CD14-positive monocyte (primary cell): ENCODE results near the gene SPATA13. TPM values are rescaled to one million over a fixed set of nuclear protein-coding genes. Genes with fewer than 3 reads are reported as not detected.
A peak's percentile ranks its signal among the peaks of the same experiment; 100 is the strongest.

ENCODE experiments used
- DNase-seq, 3 donors: peaks; one replicate each; pipeline ENCODE4 v3.0.0-alpha.2; 2011 to 2022
- H2AFZ ChIP-seq: 2 replicates; pipeline ENCODE4 v1.6.0; 2012; ENCODE audit warnings: mild to moderate bottlenecking, low read depth, low read length, inconsistent platforms; ENCODE audit not compliant: insufficient read depth, poor library complexity, severe bottlenecking
- H3K27ac ChIP-seq, 2 donors: 1 replicate in 1 of 2; 2 replicates in 1 of 2; pipeline ENCODE4 v1.5.1; 2012 to 2013; ENCODE audit warnings: low read length in 2 of 2, control low read depth in 1 of 2, inconsistent platforms in 1 of 2, low read depth in 1 of 2, mild to moderate bottlenecking in 1 of 2
- H3K27me3 ChIP-seq, 2 donors: one replicate each; pipeline versions ENCODE4 v1.6.0 to v1.6.1; 2011 to 2013; ENCODE audit warnings: low read length in 2 of 2; ENCODE audit not compliant: control insufficient read depth in 2 of 2, insufficient read depth in 2 of 2
- H3K36me3 ChIP-seq, 2 donors: replicated peaks in 1 of 2; 1 replicate in 1 of 2; 2 replicates in 1 of 2; pipeline versions ENCODE4 v1.5.1 to v1.6.1; 2012 to 2013; ENCODE audit warnings: low read length in 2 of 2, control low read depth in 1 of 2, inconsistent platforms in 1 of 2, mild to moderate bottlenecking in 1 of 2; ENCODE audit not compliant: insufficient read depth in 2 of 2, control insufficient read depth in 1 of 2
- H3K4me1 ChIP-seq, 2 donors: 1 replicate in 1 of 2; 2 replicates in 1 of 2; pipeline versions ENCODE4 v1.5.1 to v1.6.1; 2012 to 2013; ENCODE audit warnings: low read length in 2 of 2, control low read depth in 1 of 2, inconsistent platforms in 1 of 2, mild to moderate bottlenecking in 1 of 2, moderate library complexity in 1 of 2; ENCODE audit not compliant: insufficient read depth in 2 of 2, control insufficient read depth in 1 of 2
- H3K4me2 ChIP-seq: replicated peaks from 2 replicates; pipeline ENCODE3; 2012; ENCODE audit warnings: low read length, moderate library complexity, mild to moderate bottlenecking; ENCODE audit not compliant: poor library complexity, severe bottlenecking; ENCODE audit errors: extremely low read depth
- H3K4me3 ChIP-seq, 3 experiments: fragments of 200-600 bp in 1 of 3; sonication (generic) in 1 of 3; replicated peaks in 1 of 3; 1 replicate in 2 of 3; 2 replicates in 1 of 3; pipeline ENCODE4 v1.5.1; 2011 to 2013; ENCODE audit warnings: low read length in 3 of 3, mild to moderate bottlenecking in 3 of 3, control low read depth in 2 of 3, low read depth in 2 of 3, inconsistent platforms in 1 of 3, moderate library complexity in 1 of 3
- H3K79me2 ChIP-seq: 2 replicates; pipeline ENCODE4 v1.6.0; 2012; ENCODE audit warnings: mild to moderate bottlenecking, control low read depth, inconsistent platforms, low read length, moderate library complexity; ENCODE audit not compliant: insufficient read depth
- H3K9ac ChIP-seq: 2 replicates; pipeline ENCODE4 v1.6.0; 2017; ENCODE audit warnings: low read length, mild to moderate bottlenecking; ENCODE audit not compliant: insufficient read depth, poor library complexity, severe bottlenecking
- H3K9me3 ChIP-seq, 2 donors: replicated peaks in 1 of 2; 1 replicate in 1 of 2; 2 replicates in 1 of 2; pipeline versions ENCODE4 v1.5.1 to v1.6.1; 2012 to 2013; ENCODE audit warnings: low read length in 2 of 2, control low read depth in 1 of 2; ENCODE audit not compliant: control insufficient read depth in 1 of 2, insufficient read depth in 1 of 2
- H4K20me1 ChIP-seq: 2 replicates; pipeline ENCODE4 v1.6.0; 2012; ENCODE audit warnings: mild to moderate bottlenecking, low read length, control low read depth, moderate library complexity; ENCODE audit not compliant: insufficient read depth
- H3K27ac Mint-ChIP-seq, 7 donors: one replicate each; pipeline ENCODE4 v1.8.0; 2020; ENCODE audit warnings: mild to moderate bottlenecking in 7 of 7, mixed read lengths in 7 of 7, moderate library complexity in 6 of 7, inconsistent platforms in 2 of 7
- H3K27me3 Mint-ChIP-seq, 3 donors: one replicate each; pipeline ENCODE4 v1.8.0; 2021 to 2022; ENCODE audit warnings: low read depth in 3 of 3, mild to moderate bottlenecking in 3 of 3, mixed read lengths in 3 of 3, moderate library complexity in 3 of 3, inconsistent platforms in 1 of 3
- H3K36me3 Mint-ChIP-seq, 2 donors: one replicate each; pipeline ENCODE4 v1.8.0; 2020; ENCODE audit warnings: mixed read lengths in 2 of 2, inconsistent platforms in 1 of 2, mild to moderate bottlenecking in 1 of 2
- H3K4me1 Mint-ChIP-seq: one replicate; pipeline ENCODE4 v1.8.0; 2020; ENCODE audit warnings: mild to moderate bottlenecking, mixed read lengths
- H3K4me3 Mint-ChIP-seq, 2 donors: one replicate each; pipeline ENCODE4 v1.8.0; 2020; ENCODE audit warnings: mild to moderate bottlenecking in 2 of 2, mixed read lengths in 2 of 2, moderate library complexity in 1 of 2
- H3K9me3 Mint-ChIP-seq, 7 donors: one replicate each; pipeline ENCODE4 v1.8.0; 2020 to 2022; ENCODE audit warnings: mixed read lengths in 7 of 7, mild to moderate bottlenecking in 6 of 7, moderate library complexity in 6 of 7, inconsistent platforms in 2 of 7
- CTCF ChIP-seq: fragments of 200-600 bp; IDR thresholded peaks from one replicate; pipeline ENCODE4 v1.8.0; 2022; ENCODE audit warnings: antibody characterized with exemption, mild to moderate bottlenecking
- WGBS: methylation state at CpG from one replicate; pipeline ENCODE4 v1.1.5; 2013; ENCODE audit warnings: missing lambda C conversion rate; ENCODE audit not compliant: insufficient coverage; 5-methylcytosine and 5-hydroxymethylcytosine counted together
- intact Hi-C, 2 donors: fragments of 100-400 bp; cut with micrococcal nuclease; formaldehyde crosslinking; loops; one replicate each; pipeline versions ENCODE4 v1.15.0 to v1.15.1; 2023
- polyA plus RNA-seq, 3 donors: library from polyadenylated mRNA; depleted of rRNA in 1 of 3; unstranded in 2 of 3; stranded (reverse) in 1 of 3; fragments of 300-500 nt in 2 of 3; fragments of >200 nt in 1 of 3; fragmentation: Illumina TruSeq in 2 of 3; gene quantifications; 1 replicate in 2 of 3; 2 replicates in 1 of 3; pipeline ENCODE4 v1.2.3, GENCODE V29; 2012 to 2021

The SPATA13 gene
- polyA plus RNA-seq, 3 donors = 9.3 to 44.7 (median 11.6) TPM

GRCh38 chr13:24271601-24272451, 111.3 kb downstream of the SPATA13 start:
- Mint-ChIP-seq H3K9me3 (peaks cover 0 to 2% (median 0%) of the 10 kb centered on the region in 7 donors), H3K4me3 (peak overlapping the region; percentile 99 to 100), H3K27ac (peak overlapping the region; percentile 98 to 100 (median 99)), H3K4me1 (peaks cover 67% of the 10 kb centered on the region), H3K27me3 (peaks cover 0 to 7% (median 6%) of the 10 kb centered on the region in 3 donors), H3K36me3 (peaks cover 26 to 28% of the 10 kb centered on the region in 2 donors)
- peak; percentile 63 to 66 (median 66) for DNase-seq
- no peak overlapping the region for H2AFZ ChIP-seq
- H3K9ac ChIP-seq = peak overlapping the region; percentile 85
- no peak for TF ChIP-seq CTCF
- H3K27ac ChIP-seq = peak overlapping the region; percentile 86 to 98
- intact Hi-C loops = loop anchor here (2.0 kb wide), 1 partner anchor 17 kb away; no protein-coding TSS in a partner anchor
- no peaks in the 10 kb centered on the region for H3K9me3 ChIP-seq
- H3K4me1 ChIP-seq = peaks cover 63 to 83% of the 10 kb centered on the region in 2 donors
- H3K36me3 ChIP-seq = no peaks in the 10 kb centered on the region
- H3K4me3 ChIP-seq = peak overlapping the region; percentile 55 to 89 (median 58)
- H4K20me1 ChIP-seq = peaks cover 15% of the 10 kb centered on the region
- 0% methylated on average over 22 of the region's 25 CpGs for WGBS
- H3K4me2 ChIP-seq = peak overlapping the region; percentile 90
- H3K79me2 ChIP-seq = peaks cover 62% of the 10 kb centered on the region
- H3K27me3 ChIP-seq = no peaks in the 10 kb centered on the region

- Histone ChIP-seq H3K4me1 (peaks cover 62 to 82% of the 10 kb centered on the region in 2 donors), H3K36me3 (no peaks in the 10 kb centered on the region), H3K9me3 (no peaks in the 10 kb centered on the region), H2AFZ (no peak overlapping the region), H3K9ac (peak overlapping the region; percentile 85), H4K20me1 (peaks cover 15% of the 10 kb centered on the region), H3K79me2 (peaks cover 70% of the 10 kb centered on the region), H3K27ac (peak overlapping the region; percentile 86 to 98), H3K4me2 (peak overlapping the region; percentile 90), H3K4me3 (peak overlapping the region; percentile 55 to 89 (median 58)), H3K27me3 (no peaks in the 10 kb centered on the region)
- Mint-ChIP-seq H3K36me3 (peaks cover 26 to 29% of the 10 kb centered on the region in 2 donors), H3K4me3 (peak overlapping the region; percentile 99 to 100), H3K27ac (peak overlapping the region; percentile 98 to 100 (median 99)), H3K9me3 (peaks cover 0 to 2% (median 0%) of the 10 kb centered on the region in 7 donors), H3K4me1 (peaks cover 63% of the 10 kb centered on the region), H3K27me3 (peaks cover 0 to 7% (median 6%) of the 10 kb centered on the region in 3 donors)
- 68% methylated on average over 17 of the region's 18 CpGs for WGBS
- intact Hi-C loops = no loop called here
- DNase-seq = no peak
- TF ChIP-seq CTCF = no peak
These were observed 112.1 kb downstream of the SPATA13 start for GRCh38 chr13:24272452-24273161.
